GM18498 (cell line): ENCODE measurements around the gene CTDP1.
"Not testable (repeated sequence)": the region's sequence is repeated elsewhere in the genome, so short reads cannot be mapped to it uniquely, and the experiment has no call there.

ENCODE experiments used
- ATAC-seq: cut with Tn5 transposase; IDR thresholded peaks from one replicate; pipeline ENCODE4 v1.9.1; 2021; ENCODE audit warnings: mild to moderate bottlenecking, moderate library complexity; ENCODE audit not compliant: unreplicated experiment

Gene CTDP1

GRCh38 chr18:79680891-79681339 lies 1.3 kb downstream of the CTDP1 start:
- no peak for ATAC-seq

- no peak for ATAC-seq
Observed at GRCh38 chr18:79681484-79682387, 2.1 kb downstream of the CTDP1 start.

- no peak for ATAC-seq
Observed at GRCh38 chr18:79682481-79682880, 2.9 kb downstream of the CTDP1 start.

GRCh38 chr18:79682894-79683625 lies 3.5 kb downstream of the CTDP1 start:
- ATAC-seq = no peak

GRCh38 chr18:79683626-79684282 lies 4.2 kb downstream of the CTDP1 start:
- no peak for ATAC-seq

- ATAC-seq = no peak
Observed at GRCh38 chr18:79684283-79684631, 4.7 kb downstream of the CTDP1 start.

GRCh38 chr18:79684787-79685186 lies 5.2 kb downstream of the CTDP1 start:
- no peak for ATAC-seq

- no peak for ATAC-seq
Observed at GRCh38 chr18:79685281-79685680, 5.7 kb downstream of the CTDP1 start.

GRCh38 chr18:79685971-79686370 lies 6.4 kb downstream of the CTDP1 start:
- ATAC-seq = no peak

GRCh38 chr18:79687806-79688205 lies 8.2 kb downstream of the CTDP1 start:
- ATAC-seq = no peak

GRCh38 chr18:79690071-79690470 lies 10.5 kb downstream of the CTDP1 start:
- ATAC-seq = no peak

- no peak for ATAC-seq
Observed at GRCh38 chr18:79690586-79691482, 11.2 kb downstream of the CTDP1 start.

GRCh38 chr18:79692056-79692455 lies 12.5 kb downstream of the CTDP1 start:
- no peak for ATAC-seq

GRCh38 chr18:79692886-79693285 lies 13.3 kb downstream of the CTDP1 start:
- no peak for ATAC-seq

- no peak for ATAC-seq
Observed at GRCh38 chr18:79693561-79694205, 14.1 kb downstream of the CTDP1 start.

GRCh38 chr18:79694206-79694894 lies 14.7 kb downstream of the CTDP1 start:
- ATAC-seq = not testable (repeated sequence)

GRCh38 chr18:79694895-79695213 lies 15.3 kb downstream of the CTDP1 start:
- no peak for ATAC-seq

- ATAC-seq = no peak
Observed at GRCh38 chr18:79695269-79695668, 15.7 kb downstream of the CTDP1 start.
